H9 (cell line): Measurements from ENCODE around the gene ROBO1. TPM values are rescaled to one million over a fixed set of nuclear protein-coding genes. Genes with fewer than 3 reads are reported as not detected.
A peak's percentile ranks its signal among the peaks of the same experiment; 100 is the strongest.

Experiments
- DNase-seq: peaks from one replicate; pipeline ENCODE4 v3.0.0-alpha.2; 2017
- H2AFZ ChIP-seq: one replicate; pipeline ENCODE4 v1.6.1; 2013; ENCODE audit warnings: mild to moderate bottlenecking, low read length, control low read depth, moderate library complexity
- H2AK5ac ChIP-seq: 2 replicates; pipeline ENCODE4 v1.6.1; 2013; ENCODE audit warnings: low read length, control low read depth, mixed read lengths; ENCODE audit not compliant: insufficient read length
- H2BK120ac ChIP-seq: one replicate; pipeline ENCODE4 v1.6.1; 2013; ENCODE audit warnings: low read depth, mild to moderate bottlenecking, low read length, control low read depth, inconsistent platforms; ENCODE audit not compliant: poor library complexity, severe bottlenecking
- H2BK12ac ChIP-seq: 2 replicates; pipeline ENCODE4 v1.6.1; 2013; ENCODE audit warnings: low read length, control low read depth, mixed read lengths, low read depth; ENCODE audit not compliant: insufficient read length
- H2BK15ac ChIP-seq: 2 replicates; pipeline ENCODE4 v1.6.1; 2013; ENCODE audit warnings: low read depth, low read length, control low read depth
- H2BK20ac ChIP-seq: one replicate; pipeline ENCODE4 v1.6.1; 2013; ENCODE audit warnings: low read depth, mild to moderate bottlenecking, low read length, control low read depth, inconsistent platforms; ENCODE audit not compliant: poor library complexity, severe bottlenecking
- H2BK5ac ChIP-seq: 2 replicates; pipeline ENCODE4 v1.6.1; 2013; ENCODE audit warnings: low read length, control low read depth, mixed read lengths; ENCODE audit not compliant: insufficient read length
- H3K14ac ChIP-seq: 2 replicates; pipeline ENCODE4 v1.6.1; 2013; ENCODE audit warnings: low read length, control low read depth; ENCODE audit not compliant: insufficient read depth
- H3K18ac ChIP-seq: 2 replicates; pipeline ENCODE4 v1.6.1; 2013; ENCODE audit warnings: low read depth, mild to moderate bottlenecking, mixed read lengths, low read length, control low read depth; ENCODE audit not compliant: insufficient read length
- H3K23ac ChIP-seq: 2 replicates; pipeline ENCODE4 v1.6.1; 2013; ENCODE audit warnings: low read length, control low read depth, mixed read lengths, low read depth; ENCODE audit not compliant: insufficient read length
- H3K23me2 ChIP-seq: 2 replicates; pipeline ENCODE4 v1.6.1; 2013; ENCODE audit warnings: low read depth, mild to moderate bottlenecking, mixed read lengths, low read length, control low read depth; ENCODE audit not compliant: insufficient read length, poor library complexity, severe bottlenecking
- H3K27ac ChIP-seq: 2 replicates; pipeline ENCODE4 v1.5.1; 2013; ENCODE audit warnings: low read length, control low read depth, mixed read lengths, low read depth; ENCODE audit not compliant: insufficient read length
- H3K27me3 ChIP-seq: 2 replicates; pipeline ENCODE4 v1.6.1; 2013; ENCODE audit warnings: low read length, control low read depth, inconsistent platforms; ENCODE audit not compliant: insufficient read depth
- H3K4ac ChIP-seq: 2 replicates; pipeline ENCODE4 v1.6.1; 2013; ENCODE audit warnings: low read depth, mild to moderate bottlenecking, control low read depth, inconsistent platforms, low read length, moderate library complexity
- H3K4me1 ChIP-seq: 2 replicates; pipeline ENCODE4 v1.6.1; 2013; ENCODE audit warnings: low read length, control low read depth, inconsistent platforms; ENCODE audit not compliant: insufficient read depth
- H3K4me2 ChIP-seq: 2 replicates; pipeline ENCODE4 v1.6.1; 2013; ENCODE audit warnings: low read length, control low read depth, mixed read lengths; ENCODE audit not compliant: insufficient read length, insufficient read depth
- H3K56ac ChIP-seq: 2 replicates; pipeline ENCODE4 v1.6.1; 2013; ENCODE audit warnings: low read depth, mild to moderate bottlenecking, mixed read lengths, low read length, control low read depth; ENCODE audit not compliant: insufficient read length
- H3K79me1 ChIP-seq: 2 replicates; pipeline ENCODE4 v1.6.1; 2013; ENCODE audit warnings: low read depth, mild to moderate bottlenecking, moderate library complexity, low read length, control low read depth, inconsistent platforms; ENCODE audit not compliant: insufficient read depth, poor library complexity, severe bottlenecking
- H3K79me2 ChIP-seq: 2 replicates; pipeline ENCODE4 v1.6.1; 2013; ENCODE audit warnings: low read length, control low read depth, inconsistent platforms; ENCODE audit not compliant: insufficient read depth
- H3K9ac ChIP-seq: 2 replicates; pipeline ENCODE4 v1.6.1; 2013; ENCODE audit warnings: low read length, control low read depth, mixed read lengths; ENCODE audit not compliant: insufficient read length; ENCODE audit errors: extremely low read depth
- H3K9me3 ChIP-seq: one replicate; pipeline ENCODE4 v1.6.1; 2013; ENCODE audit warnings: low read depth, low read length, inconsistent platforms; ENCODE audit not compliant: control insufficient read depth
- H3T11ph ChIP-seq: one replicate; pipeline ENCODE4 v1.6.1; 2013; ENCODE audit warnings: mild to moderate bottlenecking, low read length, control low read depth, inconsistent platforms
- H4K20me1 ChIP-seq: one replicate; pipeline ENCODE4 v1.6.1; 2013; ENCODE audit not compliant: control insufficient read depth, insufficient read length, insufficient read depth
- H4K5ac ChIP-seq: 2 replicates; pipeline ENCODE4 v1.6.1; 2013; ENCODE audit warnings: low read depth, mild to moderate bottlenecking, mixed read lengths, low read length, control low read depth; ENCODE audit not compliant: insufficient read length
- H4K8ac ChIP-seq: replicated peaks from 2 replicates; pipeline ENCODE4 v1.6.1; 2013; ENCODE audit warnings: low read length, control low read depth, mixed read lengths, low read depth; ENCODE audit not compliant: insufficient read length
- H4K91ac ChIP-seq: 2 replicates; pipeline ENCODE4 v1.6.1; 2013; ENCODE audit warnings: low read depth, mild to moderate bottlenecking, moderate library complexity, mixed read lengths, low read length, control low read depth; ENCODE audit not compliant: insufficient read length
- H3K27ac Mint-ChIP-seq, 3 experiments: 2 replicates in 2 of 3; 3 replicates in 1 of 3; pipeline ENCODE4 v1.8.0; 2020 to 2021; ENCODE audit warnings: mixed read lengths in 3 of 3, mild to moderate bottlenecking in 1 of 3, moderate library complexity in 1 of 3
- H3K27me3 Mint-ChIP-seq: 2 replicates; pipeline ENCODE4 v1.8.0; 2021; ENCODE audit warnings: low read depth, mild to moderate bottlenecking, moderate library complexity, mixed read lengths
- H3K36me3 Mint-ChIP-seq, 3 experiments: 2 replicates in 2 of 3; 3 replicates in 1 of 3; pipeline ENCODE4 v1.8.0; 2020 to 2021; ENCODE audit warnings: low read depth in 3 of 3, mixed read lengths in 3 of 3; ENCODE audit not compliant: insufficient read depth in 1 of 3
- H3K4me1 Mint-ChIP-seq, 2 experiments: 2 replicates each; pipeline ENCODE4 v1.8.0; 2020; ENCODE audit warnings: mixed read lengths in 2 of 2
- H3K4me3 Mint-ChIP-seq, 2 experiments: 2 replicates in 1 of 2; 3 replicates in 1 of 2; pipeline ENCODE4 v1.8.0; 2020 to 2021; ENCODE audit warnings: mild to moderate bottlenecking in 2 of 2, mixed read lengths in 2 of 2, moderate library complexity in 1 of 2
- H3K9me3 Mint-ChIP-seq, 2 experiments: 2 replicates in 1 of 2; 3 replicates in 1 of 2; pipeline ENCODE4 v1.8.0; 2020; ENCODE audit warnings: mild to moderate bottlenecking in 2 of 2, mixed read lengths in 2 of 2, moderate library complexity in 1 of 2
- CTCF ChIP-seq: fragments of 200-600 bp; sonication (generic); conservative IDR thresholded peaks from 3 replicates; pipeline ENCODE4 v1.8.0; 2021; ENCODE audit warnings: antibody characterized with exemption, mild to moderate bottlenecking
- WGBS: extraction: QIAGEN DNeasy Blood & Tissue Kit; methylation state at CpG from one replicate; pipeline ENCODE4 v1.1.7; 2013; ENCODE audit warnings: missing lambda C conversion rate, low lambda C conversion rate, mixed read lengths; ENCODE audit not compliant: insufficient read length; ENCODE audit errors: extremely low coverage; 5-methylcytosine and 5-hydroxymethylcytosine counted together
- total RNA-seq: library from RNA; stranded (reverse); gene quantifications from 2 replicates; pipeline ENCODE4 v1.2.1, GENCODE V29; 2021

ROBO1 gene
- total RNA-seq, 1 experiment from 2014 or later = 62.7 TPM

- H3K9ac ChIP-seq = no peak overlapping the region
- H3K23me2 ChIP-seq = no peaks in the 10 kb centered on the region
- no peak overlapping the region for H2BK12ac ChIP-seq
- H2AK5ac ChIP-seq = no peak overlapping the region
- no peaks in the 10 kb centered on the region for H3K27me3 Mint-ChIP-seq
- no peak overlapping the region for H3K4me2 ChIP-seq
- no peaks in the 10 kb centered on the region for H4K20me1 ChIP-seq
- H2BK5ac ChIP-seq = no peak overlapping the region
- peaks cover 9 to 21% (median 14%) of the 10 kb centered on the region in 3 experiments; a peak in 6 of 7 replicates for H3K36me3 Mint-ChIP-seq
- no peaks in the 10 kb centered on the region for H3K79me2 ChIP-seq
- no peak overlapping the region for H3K56ac ChIP-seq
- no CpG with 5 or more reads among the region's 3 CpGs for WGBS
- H4K5ac ChIP-seq = no peak overlapping the region
- H3K4me1 Mint-ChIP-seq = no peaks in the 10 kb centered on the region
- H3T11ph ChIP-seq = no peak overlapping the region
- no peaks in the 10 kb centered on the region for H3K9me3 Mint-ChIP-seq
- no peak overlapping the region for H2BK20ac ChIP-seq
- H3K4me1 ChIP-seq = no peaks in the 10 kb centered on the region
- TF ChIP-seq CTCF = no peak
- H2AFZ ChIP-seq = no peak overlapping the region
- no peak overlapping the region for H3K14ac ChIP-seq
- no peak overlapping the region for H3K23ac ChIP-seq
- H4K91ac ChIP-seq = no peak overlapping the region
- peak overlapping the region in 1 of 3 experiments; percentile 89; a peak in 2 of 7 replicates for H3K27ac Mint-ChIP-seq
- no peak overlapping the region for H3K4ac ChIP-seq
- no peak overlapping the region for H2BK120ac ChIP-seq
- H4K8ac ChIP-seq = no peak overlapping the region
- no peak overlapping the region for H2BK15ac ChIP-seq
- no peaks in the 10 kb centered on the region for H3K79me1 ChIP-seq
- H3K9me3 ChIP-seq = no peaks in the 10 kb centered on the region
- no peak overlapping the region for H3K4me3 Mint-ChIP-seq
- no peak for DNase-seq
- no peaks in the 10 kb centered on the region for H3K27me3 ChIP-seq
- no peak overlapping the region for H3K27ac ChIP-seq
- H3K18ac ChIP-seq = no peak overlapping the region
These were observed 1157.2 kb downstream of the ROBO1 start for GRCh38 chr3:78610462-78611125.
